GOT3 (cell line): ENCODE data around the gene KLHL25.

Experiments used
- DNase-seq: peaks from one replicate; lab custom pipeline; 2025; ENCODE audit warnings: mixed read lengths; lab: John Stamatoyannopoulos, UW

KLHL25 gene

DNA sequence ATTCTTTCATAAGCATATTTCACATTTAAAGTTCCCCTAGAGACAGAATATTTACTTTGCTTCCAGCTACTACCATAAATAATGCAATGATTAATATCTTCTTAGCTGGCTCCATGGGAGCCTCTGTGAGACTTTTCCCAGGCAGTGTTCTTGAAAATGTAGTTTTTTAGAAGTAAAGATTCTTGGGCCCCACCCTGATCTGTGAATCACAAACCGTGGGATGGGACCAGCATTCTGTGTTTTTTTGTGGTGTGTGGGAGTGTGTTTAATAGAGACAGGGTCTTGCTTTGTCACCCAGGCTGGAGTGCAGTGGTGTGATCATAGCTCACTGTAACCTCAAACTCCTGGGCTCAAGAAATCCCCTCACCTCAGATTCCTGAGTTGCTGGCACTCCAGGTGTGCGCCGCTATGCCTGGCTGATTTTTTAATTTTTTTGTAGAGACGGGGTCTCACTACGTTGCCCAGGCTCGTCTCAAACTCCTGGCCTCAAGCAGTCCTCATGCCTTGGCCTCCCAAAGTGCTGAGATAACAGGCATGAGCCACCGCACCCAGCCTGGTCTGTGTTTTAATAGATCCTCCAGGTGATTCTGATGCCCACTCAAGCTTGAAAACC is 83.0 kb downstream of the KLHL25 start:
- DNase-seq, result no peak

DNA sequence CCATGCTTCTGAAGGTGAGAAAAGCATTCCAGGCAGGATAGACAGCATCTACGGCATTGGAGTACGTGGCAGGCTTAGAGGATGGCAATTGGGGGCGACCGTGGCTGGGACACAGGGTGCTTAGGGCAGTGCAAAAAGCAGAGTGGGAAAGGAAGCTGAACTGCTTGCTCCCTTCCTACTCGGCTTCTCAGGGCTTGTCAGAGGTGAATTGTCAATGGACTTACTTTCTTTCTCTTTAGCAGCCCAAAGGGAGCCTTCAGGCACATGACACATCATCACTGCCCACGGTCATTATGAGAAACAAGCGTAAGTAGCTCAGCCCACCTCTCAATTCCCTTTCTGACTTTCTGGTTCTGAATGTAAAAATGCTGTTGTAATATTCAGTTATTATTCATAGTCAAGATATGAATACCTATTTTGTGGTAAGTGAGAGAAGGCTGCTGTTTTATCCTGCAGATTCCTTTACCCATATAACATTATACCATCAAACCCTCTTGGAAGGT is 84.3 kb downstream of the KLHL25 start:
- no peak for DNase-seq
